DMS79 (cell line): Measurements from ENCODE around the gene PRSS21.

Experiments used
- DNase-seq: peaks from one replicate; lab custom pipeline; 2025; lab: John Stamatoyannopoulos, UW

Gene PRSS21

GRCh38 chr16:2825906-2826305 is 8.9 kb downstream of the PRSS21 start:
- DNase-seq, result no peak

GRCh38 chr16:2826591-2827373 is 9.7 kb downstream of the PRSS21 start:
- DNase-seq, result no peak

- no peak for DNase-seq
These were observed 10.3 kb downstream of the PRSS21 start for GRCh38 chr16:2827374-2827791.

- no peak for DNase-seq
These were observed 10.9 kb downstream of the PRSS21 start for GRCh38 chr16:2827831-2828520.

GRCh38 chr16:2828521-2828840 is 11.4 kb downstream of the PRSS21 start:
- DNase-seq, result no peak

GRCh38 chr16:2828876-2829430 is 11.9 kb downstream of the PRSS21 start:
- DNase-seq, result no peak

GRCh38 chr16:2829501-2830354 is 12.7 kb downstream of the PRSS21 start, which contains the start of gene ZG16B:
Gene ZG16B, plus strand, starts transcription at chr16:2830303. Its CDS starts 139 bp downstream, at chr16:2830442.
- DNase-seq, result no peak

- no peak for DNase-seq
These were observed 13.3 kb downstream of the PRSS21 start for GRCh38 chr16:2830355-2830695.

GRCh38 chr16:2831203-2831602 is 14.2 kb downstream of the PRSS21 start:
- DNase-seq, result no peak

- no peak for DNase-seq
These were observed 16.7 kb downstream of the PRSS21 start for GRCh38 chr16:2833776-2834175.

GRCh38 chr16:2834968-2835367 is 17.9 kb downstream of the PRSS21 start:
- DNase-seq, result no peak

- DNase-seq, result no peak
These were observed 18.8 kb downstream of the PRSS21 start for GRCh38 chr16:2835638-2836493.

GRCh38 chr16:2836646-2837508 is 19.8 kb downstream of the PRSS21 start:
- no peak for DNase-seq

- DNase-seq, result peak; percentile 23
These were observed 21.9 kb downstream of the PRSS21 start for GRCh38 chr16:2838928-2839327.

- no peak for DNase-seq
These were observed 22.8 kb downstream of the PRSS21 start for GRCh38 chr16:2839650-2840450.

GRCh38 chr16:2840914-2841313 is 23.9 kb downstream of the PRSS21 start:
- no peak for DNase-seq

GRCh38 chr16:2841606-2842339 is 24.7 kb downstream of the PRSS21 start:
- DNase-seq, result no peak

- no peak for DNase-seq
These were observed 25.4 kb downstream of the PRSS21 start for GRCh38 chr16:2842340-2843000.
